ENCODE measurements around the gene SLC17A1. TPM values are rescaled to one million over a fixed set of nuclear protein-coding genes. Genes with fewer than 3 reads are reported as not detected.

Gene SLC17A1
- total RNA-seq, 1 experiment from 2014 or later, result not detected

- H3K9me3 Mint-ChIP-seq (ENCODE audit: unreplicated experiment), result no peaks in the 10 kb centered on the region
- Histone ChIP-seq H3K27me3 (replicated peaks; ENCODE audit: control insufficient read depth, insufficient read depth, low read length) (no peaks in the 10 kb centered on the region), H3K36me3 (ENCODE audit: control insufficient read depth, insufficient read depth, low read length) (no peaks in the 10 kb centered on the region), H3K9me3 (no peaks in the 10 kb centered on the region), H3K4me1 (peaks cover 14% of the 10 kb centered on the region; the same call in 1 of the 2 replicates), H3K4me3 (ENCODE audit: low read depth, low read length) (no peak overlapping the region)
- H3K27me3 Mint-ChIP-seq (ENCODE audit: insufficient read depth, unreplicated experiment), result no peaks in the 10 kb centered on the region
- CTCF ChIA-PET, result no interaction called here
- BruUV-seq (replicated peaks), result no TSS peak
- intact Hi-C loops (cut with micrococcal nuclease; ENCODE audit: unreplicated experiment), result no loop called here
- no peaks in the 10 kb centered on the region for H3K36me3 Mint-ChIP-seq (ENCODE audit: insufficient read depth, unreplicated experiment)
- peaks cover 27% of the 10 kb centered on the region for H3K4me1 Mint-ChIP-seq (ENCODE audit: low read depth, unreplicated experiment)
- no peak overlapping the region for H3K4me3 Mint-ChIP-seq (ENCODE audit: unreplicated experiment)
- no peak for DNase-seq
- no peak overlapping the region for H3K27ac Mint-ChIP-seq (ENCODE audit: unreplicated experiment)
- POLR2A ChIA-PET, result no interaction called here
- no peak for TF ChIP-seq CTCF (IDR thresholded peaks at IDR 0.05; ENCODE audit: insufficient read depth in 1 of 2, low read depth in 1 of 2, low read length in 1 of 2, severe bottlenecking in 1 of 2, unreplicated experiment in 1 of 2)
Observed at GRCh38 chr6:25757936-25758642, 73.8 kb downstream of the SLC17A1 start.

- H3K9me3 Mint-ChIP-seq (ENCODE audit: unreplicated experiment), result no peaks in the 10 kb centered on the region
- no peaks in the 10 kb centered on the region for H3K36me3 Mint-ChIP-seq (ENCODE audit: insufficient read depth, unreplicated experiment)
- Histone ChIP-seq H3K9me3 (no peaks in the 10 kb centered on the region), H3K36me3 (ENCODE audit: control insufficient read depth, insufficient read depth, low read length) (no peaks in the 10 kb centered on the region), H3K4me3 (ENCODE audit: low read depth, low read length) (no peak overlapping the region), H3K27me3 (replicated peaks; ENCODE audit: control insufficient read depth, insufficient read depth, low read length) (no peaks in the 10 kb centered on the region), H3K4me1 (peaks cover 14% of the 10 kb centered on the region; the same call in 1 of the 2 replicates)
- BruUV-seq (replicated peaks), result no TSS peak
- H3K4me3 Mint-ChIP-seq (ENCODE audit: unreplicated experiment), result no peak overlapping the region
- peaks cover 28% of the 10 kb centered on the region for H3K4me1 Mint-ChIP-seq (ENCODE audit: low read depth, unreplicated experiment)
- TF ChIP-seq CTCF (IDR thresholded peaks at IDR 0.05; ENCODE audit: insufficient read depth in 1 of 2, low read depth in 1 of 2, low read length in 1 of 2, severe bottlenecking in 1 of 2, unreplicated experiment in 1 of 2), result no peak
- H3K27me3 Mint-ChIP-seq (ENCODE audit: insufficient read depth, unreplicated experiment), result no peaks in the 10 kb centered on the region
- intact Hi-C loops (cut with micrococcal nuclease; ENCODE audit: unreplicated experiment), result no loop called here
- ChIA-PET CTCF (no interaction called here), POLR2A (no interaction called here)
- no peak overlapping the region for H3K27ac Mint-ChIP-seq (ENCODE audit: unreplicated experiment)
- DNase-seq, result no peak
Observed at GRCh38 chr6:25756382-25757363, 75.2 kb downstream of the SLC17A1 start.

DNA sequence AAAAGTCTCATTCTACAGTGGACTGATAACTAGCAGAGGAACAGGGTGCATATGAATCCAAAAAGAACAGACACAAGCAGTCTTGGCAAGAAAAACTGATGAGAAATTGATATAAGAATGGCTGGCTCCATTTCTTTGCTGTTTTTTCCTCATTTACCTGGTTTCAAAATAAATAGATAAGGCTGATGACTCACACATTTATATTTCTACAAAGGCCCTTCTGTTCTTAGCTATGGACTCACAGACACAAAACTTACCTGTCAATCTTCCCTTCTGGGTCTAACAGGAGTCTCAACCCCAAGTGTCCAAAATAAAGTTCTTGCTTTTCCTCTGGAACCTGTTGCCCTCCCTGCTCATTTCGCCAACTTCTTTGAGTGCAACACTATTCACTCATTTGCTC is 76.4 kb downstream of the SLC17A1 start:
- no peaks in the 10 kb centered on the region for H3K9me3 Mint-ChIP-seq (ENCODE audit: unreplicated experiment)
- no TSS peak for BruUV-seq (replicated peaks)
- intact Hi-C loops (cut with micrococcal nuclease; ENCODE audit: unreplicated experiment), result no loop called here
- TF ChIP-seq CTCF (IDR thresholded peaks at IDR 0.05; ENCODE audit: insufficient read depth in 1 of 2, low read depth in 1 of 2, low read length in 1 of 2, severe bottlenecking in 1 of 2, unreplicated experiment in 1 of 2), result no peak
- no peak overlapping the region for H3K4me3 Mint-ChIP-seq (ENCODE audit: unreplicated experiment)
- Histone ChIP-seq H3K4me3 (ENCODE audit: low read depth, low read length) (no peak overlapping the region), H3K36me3 (ENCODE audit: control insufficient read depth, insufficient read depth, low read length) (no peaks in the 10 kb centered on the region), H3K4me1 (peaks cover 14% of the 10 kb centered on the region; the same call in 1 of the 2 replicates), H3K9me3 (no peaks in the 10 kb centered on the region), H3K27me3 (replicated peaks; ENCODE audit: control insufficient read depth, insufficient read depth, low read length) (no peaks in the 10 kb centered on the region)
- DNase-seq, result no peak
- ChIA-PET POLR2A (no interaction called here), CTCF (interaction anchor here (1.6 kb wide), 1 partner anchor 37 kb away, joined by 3 read pairs; no protein-coding TSS in a partner anchor)
- H3K36me3 Mint-ChIP-seq (ENCODE audit: insufficient read depth, unreplicated experiment), result no peaks in the 10 kb centered on the region
- H3K27me3 Mint-ChIP-seq (ENCODE audit: insufficient read depth, unreplicated experiment), result no peaks in the 10 kb centered on the region
- no peak overlapping the region for H3K27ac Mint-ChIP-seq (ENCODE audit: unreplicated experiment)
- H3K4me1 Mint-ChIP-seq (ENCODE audit: low read depth, unreplicated experiment), result peaks cover 28% of the 10 kb centered on the region
